Panc1 (cell line): Measurements from ENCODE around the gene TSPOAP1. TPM values are rescaled to one million over a fixed set of nuclear protein-coding genes. Genes with fewer than 3 reads are reported as not detected.

ENCODE experiments used
- ATAC-seq: fragments of 200-7000 bp; cut with Tn5 transposase; 2 replicates; pipeline ENCODE4 v1.9.1; 2020; ENCODE audit warnings: mild to moderate bottlenecking, moderate library complexity
- BruUV-seq: library from RNA; stranded (reverse); fragments of 400-500 nt; replicated peaks from 2 replicates; lab custom pipeline; 2021; lab: Mats Ljungman, UMichigan
- CTCF ChIA-PET: fragments of 300-600 bp; sonication (Branson Sonifier 250); formaldehyde crosslinking; loops from one replicate; lab custom pipeline; 2022; ENCODE audit warnings: antibody characterized with exemption; lab: Charles Lee
- POLR2A ChIA-PET: fragments of 300-600 bp; sonication (Branson Sonifier 250); formaldehyde crosslinking; loops from one replicate; lab custom pipeline; 2022; ENCODE audit warnings: antibody characterized with exemption; lab: Charles Lee
- DNase-seq: peaks from one replicate; pipeline ENCODE4 v3.0.0-alpha.2; 2010; ENCODE audit warnings: low read depth, low spot score
- H3K27ac ChIP-seq: 2 replicates; pipeline ENCODE4 v1.5.1; 2011; ENCODE audit warnings: mild to moderate bottlenecking, low read length, inconsistent platforms
- H3K27me3 ChIP-seq: fragments of 200-500 bp; sonication (Bioruptor generic); 2 replicates; pipeline ENCODE4 v1.6.0; 2014; ENCODE audit warnings: low read length, inconsistent platforms; ENCODE audit not compliant: control insufficient read depth, insufficient read depth
- H3K36me3 ChIP-seq: fragments of 200-500 bp; sonication (Bioruptor generic); 2 replicates; pipeline ENCODE4 v1.5.1; 2014; ENCODE audit warnings: inconsistent platforms, mild to moderate bottlenecking, low read length, moderate library complexity; ENCODE audit not compliant: control insufficient read depth, insufficient read depth
- H3K4me1 ChIP-seq: 2 replicates; pipeline ENCODE4 v1.5.1; 2011; ENCODE audit warnings: inconsistent platforms, mild to moderate bottlenecking, low read length, moderate library complexity; ENCODE audit not compliant: control insufficient read depth, insufficient read depth
- H3K4me3 ChIP-seq, 2 experiments: 2 replicates each; pipeline ENCODE4 v1.5.1; 2011 to 2012; ENCODE audit warnings: low read depth in 2 of 2, low read length in 2 of 2, mild to moderate bottlenecking in 2 of 2, inconsistent platforms in 1 of 2, moderate library complexity in 1 of 2
- H3K9me3 ChIP-seq: fragments of 200-500 bp; sonication (Bioruptor generic); 2 replicates; pipeline ENCODE4 v1.5.1; 2014; ENCODE audit warnings: low read depth, mild to moderate bottlenecking, inconsistent platforms, low read length, moderate library complexity; ENCODE audit not compliant: control insufficient read depth, insufficient read depth
- CTCF ChIP-seq: fragments of 450-650 bp; IDR thresholded peaks from 2 replicates; pipeline ENCODE4 v1.5.1; 2017; ENCODE audit warnings: mild to moderate bottlenecking
- POLR2AphosphoS5 ChIP-seq: IDR thresholded peaks from 2 replicates; pipeline ENCODE4 v1.6.1; 2012; ENCODE audit warnings: mild to moderate bottlenecking, low read depth, low read length, moderate library complexity
- SIN3A ChIP-seq: IDR thresholded peaks from 2 replicates; pipeline ENCODE4 v1.6.1; 2012; ENCODE audit warnings: low read depth, mild to moderate bottlenecking, low read length, moderate library complexity, borderline replicate concordance; ENCODE audit not compliant: insufficient read depth
- TCF7L2 ChIP-seq: IDR thresholded peaks from 2 replicates; pipeline ENCODE4 v1.6.1; 2011; ENCODE audit warnings: mild to moderate bottlenecking, low read depth, low read length, inconsistent platforms
- in situ Hi-C: cut with HindIII; loops from 2 replicates; pipeline ENCODE4 v1.10.0; 2016; ENCODE audit warnings: low sequenced_read_pairs, low pct_unique_long_range_greater_than_20kb
- intact Hi-C: fragments of 100-400 bp; cut with micrococcal nuclease; formaldehyde crosslinking; loops from one replicate; pipeline ENCODE4 v1.10.0; 2022; ENCODE audit not compliant: unreplicated experiment
- microRNA-seq: library from miRNA; unstranded; fragments of <30 nt; microRNA quantifications from one replicate; pipeline ENCODE4 v1.1.0, GENCODE V29; 2020; ENCODE audit not compliant: unreplicated experiment
- total RNA-seq: library from RNA; stranded (reverse); gene quantifications from one replicate; pipeline ENCODE4 v1.2.1, GENCODE V29; 2021; ENCODE audit not compliant: unreplicated experiment
- TF ChIP-seq, protein P1 (sequence below), 2 experiments: IDR thresholded peaks; 2 replicates each; pipeline ENCODE4 v1.6.1; 2011 to 2012; ENCODE audit warnings: low read depth in 2 of 2, control low read depth in 1 of 2, low read length in 1 of 2, mild to moderate bottlenecking in 1 of 2, moderate library complexity in 1 of 2; ENCODE audit not compliant: insufficient read depth in 1 of 2

Gene TSPOAP1
- total RNA-seq, 1 experiment from 2014 or later: 0.05 TPM

- TF ChIP-seq POLR2AphosphoS5 (no peak), TCF7L2 (no peak), SIN3A (no peak), CTCF (no peak)
- TF ChIP-seq, protein P1, sequence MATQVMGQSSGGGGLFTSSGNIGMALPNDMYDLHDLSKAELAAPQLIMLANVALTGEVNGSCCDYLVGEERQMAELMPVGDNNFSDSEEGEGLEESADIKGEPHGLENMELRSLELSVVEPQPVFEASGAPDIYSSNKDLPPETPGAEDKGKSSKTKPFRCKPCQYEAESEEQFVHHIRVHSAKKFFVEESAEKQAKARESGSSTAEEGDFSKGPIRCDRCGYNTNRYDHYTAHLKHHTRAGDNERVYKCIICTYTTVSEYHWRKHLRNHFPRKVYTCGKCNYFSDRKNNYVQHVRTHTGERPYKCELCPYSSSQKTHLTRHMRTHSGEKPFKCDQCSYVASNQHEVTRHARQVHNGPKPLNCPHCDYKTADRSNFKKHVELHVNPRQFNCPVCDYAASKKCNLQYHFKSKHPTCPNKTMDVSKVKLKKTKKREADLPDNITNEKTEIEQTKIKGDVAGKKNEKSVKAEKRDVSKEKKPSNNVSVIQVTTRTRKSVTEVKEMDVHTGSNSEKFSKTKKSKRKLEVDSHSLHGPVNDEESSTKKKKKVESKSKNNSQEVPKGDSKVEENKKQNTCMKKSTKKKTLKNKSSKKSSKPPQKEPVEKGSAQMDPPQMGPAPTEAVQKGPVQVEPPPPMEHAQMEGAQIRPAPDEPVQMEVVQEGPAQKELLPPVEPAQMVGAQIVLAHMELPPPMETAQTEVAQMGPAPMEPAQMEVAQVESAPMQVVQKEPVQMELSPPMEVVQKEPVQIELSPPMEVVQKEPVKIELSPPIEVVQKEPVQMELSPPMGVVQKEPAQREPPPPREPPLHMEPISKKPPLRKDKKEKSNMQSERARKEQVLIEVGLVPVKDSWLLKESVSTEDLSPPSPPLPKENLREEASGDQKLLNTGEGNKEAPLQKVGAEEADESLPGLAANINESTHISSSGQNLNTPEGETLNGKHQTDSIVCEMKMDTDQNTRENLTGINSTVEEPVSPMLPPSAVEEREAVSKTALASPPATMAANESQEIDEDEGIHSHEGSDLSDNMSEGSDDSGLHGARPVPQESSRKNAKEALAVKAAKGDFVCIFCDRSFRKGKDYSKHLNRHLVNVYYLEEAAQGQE (IDR thresholded peaks at IDR 0.05; ENCODE audit: insufficient read depth in 1 of 2, low read depth in 2 of 2, low read length in 1 of 2): no peak
- ATAC-seq (no peak), DNase-seq (no peak)
- POLR2A ChIA-PET: no interaction called here
- intact Hi-C loops: no loop called here
- in situ Hi-C loops: no loop called here
- no TSS peak for BruUV-seq
- H3K27ac ChIP-seq: no peak overlapping the region
- H3K9me3 ChIP-seq: no peaks in the 10 kb centered on the region
- no peaks in the 10 kb centered on the region for H3K36me3 ChIP-seq
- CTCF ChIA-PET: no interaction called here
- H3K4me3 ChIP-seq: no peak overlapping the region
- no peaks in the 10 kb centered on the region for H3K4me1 ChIP-seq
- H3K27me3 ChIP-seq: peaks cover 2% of the 10 kb centered on the region; the same call in 1 of the 2 replicates
Measured at GRCh38 chr17:58253082-58253481, 75.5 kb downstream of the TSPOAP1 start.

- Histone ChIP-seq H3K27ac (no peak overlapping the region), H3K4me3 (no peak overlapping the region), H3K27me3 (peaks cover 2% of the 10 kb centered on the region; the same call in 1 of the 2 replicates), H3K36me3 (no peaks in the 10 kb centered on the region), H3K9me3 (no peaks in the 10 kb centered on the region), H3K4me1 (no peaks in the 10 kb centered on the region)
- ChIA-PET POLR2A (no interaction called here), CTCF (no interaction called here)
- DNase-seq (no peak), ATAC-seq (no peak)
- intact Hi-C loops: no loop called here
- in situ Hi-C loops: no loop called here
- TF ChIP-seq SIN3A (no peak), TCF7L2 (no peak), CTCF (no peak), POLR2AphosphoS5 (no peak)
- TF ChIP-seq, protein P1 (IDR thresholded peaks at IDR 0.05; ENCODE audit: insufficient read depth in 1 of 2, low read depth in 2 of 2, low read length in 1 of 2): no peak
- no TSS peak for BruUV-seq
Measured at GRCh38 chr17:58252141-58252540, 76.5 kb downstream of the TSPOAP1 start.

Small RNA genes within 50 kb of the gene (microRNA-seq; reads per million reads assigned to microRNA genes)
- gene MIR4736: not detected

Other genes with a start within 250 kb of the TSPOAP1 start
- 19.8 TPM for gene DYNLL2, start 245.4 kb downstream of the TSPOAP1 start, total RNA-seq
- gene OR4D1, start 180.4 kb downstream of the TSPOAP1 start, total RNA-seq: 0.05 TPM
- gene OR4D2, start 161.8 kb downstream of the TSPOAP1 start, total RNA-seq: not detected
- not detected for gene EPX, start 136.1 kb downstream of the TSPOAP1 start, total RNA-seq
- gene MKS1, start 109.5 kb downstream of the TSPOAP1 start, total RNA-seq: 12.1 TPM
- not detected for gene LPO, start 90.2 kb downstream of the TSPOAP1 start, total RNA-seq
- gene MPO, start 47.9 kb downstream of the TSPOAP1 start, total RNA-seq: not detected
- 53.8 TPM for gene SUPT4H1, start 23.4 kb upstream of the TSPOAP1 start, total RNA-seq
- gene RNF43, start 88.7 kb upstream of the TSPOAP1 start, total RNA-seq: 4.7 TPM
- gene HSF5, start 159.6 kb upstream of the TSPOAP1 start, total RNA-seq: not detected
- 20.8 TPM for gene MTMR4, start 185.8 kb upstream of the TSPOAP1 start, total RNA-seq